PC-9 (cell line): ENCODE results near the gene DSC2. TPM values are rescaled to one million over a fixed set of nuclear protein-coding genes. Genes with fewer than 3 reads are reported as not detected.

Source experiments
- BruUV-seq: library from RNA; stranded (reverse); fragments of 400-500 nt; replicated peaks from 2 replicates; lab custom pipeline; 2021; lab: Mats Ljungman, UMichigan
- CTCF ChIA-PET: fragments of 300-600 bp; sonication (Branson Sonifier 250); formaldehyde crosslinking; loops from one replicate; lab custom pipeline; 2022; ENCODE audit warnings: antibody characterized with exemption; lab: Charles Lee
- POLR2A ChIA-PET: fragments of 300-600 bp; sonication (Branson Sonifier 250); formaldehyde crosslinking; loops from one replicate; lab custom pipeline; 2022; ENCODE audit warnings: antibody characterized with exemption; ENCODE audit not compliant: unreplicated experiment; lab: Charles Lee
- DNase-seq, 2 experiments: peaks; one replicate each; pipeline versions ENCODE4 v3.0.0 to v3.0.0-alpha.2; 2015 to 2022; ENCODE audit warnings: mixed read lengths in 1 of 2
- H2AFZ ChIP-seq: fragments of 200-600 bp; sonication (generic); 2 replicates; pipeline ENCODE4 v1.8.1; 2017; ENCODE audit warnings: antibody characterized with exemption
- H3F3A ChIP-seq: fragments of 200-600 bp; sonication (generic); 2 replicates; pipeline ENCODE4 v1.8.1; 2017; ENCODE audit warnings: antibody characterized with exemption, mild to moderate bottlenecking, low read depth; ENCODE audit not compliant: insufficient read depth
- H3K27ac ChIP-seq: fragments of 200-600 bp; sonication (generic); 2 replicates; pipeline ENCODE4 v1.6.1; 2016; ENCODE audit warnings: mixed run types
- H3K27me3 ChIP-seq: fragments of 200-600 bp; sonication (generic); 2 replicates; pipeline ENCODE4 v1.6.1; 2016; ENCODE audit warnings: low read depth, mixed run types; ENCODE audit not compliant: insufficient read depth
- H3K36me3 ChIP-seq: fragments of 200-600 bp; sonication (generic); 2 replicates; pipeline ENCODE4 v1.6.1; 2016; ENCODE audit warnings: low read depth, mixed run types
- H3K4me1 ChIP-seq: fragments of 200-600 bp; sonication (generic); replicated peaks from 2 replicates; pipeline ENCODE4 v1.6.1; 2016; ENCODE audit warnings: mixed run types; ENCODE audit not compliant: insufficient read depth
- H3K4me2 ChIP-seq: fragments of 200-600 bp; sonication (generic); 2 replicates; pipeline ENCODE4 v1.6.1; 2017; ENCODE audit warnings: mixed run types
- H3K4me3 ChIP-seq: fragments of 200-600 bp; sonication (generic); 2 replicates; pipeline ENCODE4 v1.6.1; 2016; ENCODE audit warnings: mixed run types
- H3K79me2 ChIP-seq: fragments of 200-600 bp; sonication (generic); 2 replicates; pipeline ENCODE4 v1.6.1; 2017; ENCODE audit warnings: low read depth, mixed run types
- H3K9me2 ChIP-seq: fragments of 200-600 bp; sonication (generic); 2 replicates; pipeline ENCODE4 v1.8.1; 2017; ENCODE audit warnings: mild to moderate bottlenecking; ENCODE audit not compliant: insufficient read depth
- H3K9me3 ChIP-seq: fragments of 200-600 bp; sonication (generic); 2 replicates; pipeline ENCODE4 v1.8.1; 2016; ENCODE audit warnings: low read depth; ENCODE audit not compliant: insufficient read depth
- H4K20me1 ChIP-seq: fragments of 200-600 bp; sonication (generic); 2 replicates; pipeline ENCODE4 v1.8.1; 2017; ENCODE audit not compliant: insufficient read depth
- CTCF ChIP-seq: fragments of 200-600 bp; sonication (generic); conservative IDR thresholded peaks from 2 replicates; pipeline ENCODE4 v1.6.1; 2017; ENCODE audit warnings: mixed run types, antibody characterized with exemption, mild to moderate bottlenecking, moderate library complexity
- EZH2 ChIP-seq: fragments of 200-600 bp; sonication (generic); IDR thresholded peaks from 2 replicates; pipeline ENCODE4 v1.8.0; 2017; ENCODE audit warnings: antibody characterized with exemption, low read depth
- intact Hi-C: fragments of 100-400 bp; cut with micrococcal nuclease; formaldehyde crosslinking; loops from one replicate; pipeline ENCODE4 v1.10.0; 2022; ENCODE audit not compliant: unreplicated experiment
- total RNA-seq: library from RNA; stranded (reverse); gene quantifications from 2 replicates; pipeline ENCODE4 v1.2.3, GENCODE V29; 2021

The DSC2 gene
- total RNA-seq, 1 experiment from 2014 or later: 16.5 TPM

- intact Hi-C loops: loop anchor here (5.0 kb wide), 3 partner anchors 54 to 409 kb away; no protein-coding TSS in a partner anchor
These were observed 720 bp upstream of the DSC2 start for GRCh38 chr18:31102941-31103340.

GRCh38 chr18:31101183-31102024, 817 bp downstream of the DSC2 start:
- Histone ChIP-seq H3K79me2 (0 out of 2 replicates have a peak, but pooled peaks cover 16% of the 10 kb centered on the region), H4K20me1 (no peaks in the 10 kb centered on the region), H3K27me3 (no peaks in the 10 kb centered on the region), H3K9me3 (no peaks in the 10 kb centered on the region), H3K4me3 (peak overlapping the region; percentile 70), H2AFZ (peak overlapping the region; percentile 88), H3K27ac (peak overlapping the region; percentile 75), H3F3A (peaks cover 14% of the 10 kb centered on the region; the same call in 1 of the 2 replicates), H3K4me1 (peaks cover 45% of the 10 kb centered on the region), H3K9me2 (no peaks in the 10 kb centered on the region), H3K36me3 (no peaks in the 10 kb centered on the region), H3K4me2 (peak overlapping the region; percentile 79)
- ChIA-PET CTCF (interaction anchor here (0.6 kb wide), 1 partner anchor 323 kb away, joined by 3 read pairs; no protein-coding TSS in a partner anchor), POLR2A (interaction anchor here (0.6 to 0.7 kb wide), 2 partner anchors 1056 to 1272 kb away, joined by 3 to 4 read pairs; no protein-coding TSS in a partner anchor)
- TF ChIP-seq CTCF (no peak), EZH2 (no peak)
- peak in 1 of 2 experiments; percentile 50 for DNase-seq
- intact Hi-C loops: loop anchor here (2.0 to 5.0 kb wide), 4 partner anchors 56 to 411 kb away; no protein-coding TSS in a partner anchor
- BruUV-seq: no TSS peak

More at GRCh38 chr18:31102941-31103340, 720 bp upstream of the DSC2 start:
- no peaks in the 10 kb centered on the region for H4K20me1 ChIP-seq
- H3F3A ChIP-seq: peaks cover 14% of the 10 kb centered on the region; the same call in 1 of the 2 replicates
- TF ChIP-seq CTCF (no peak), EZH2 (no peak)
- ChIA-PET CTCF (no interaction called here), POLR2A (no interaction called here)
- H3K36me3 ChIP-seq: no peaks in the 10 kb centered on the region
- H3K9me3 ChIP-seq: no peaks in the 10 kb centered on the region
- H2AFZ ChIP-seq: no peak overlapping the region; the same call in 1 of the 2 replicates
- H3K4me2 ChIP-seq: peak overlapping the region; percentile 79
- peaks cover 45% of the 10 kb centered on the region for H3K4me1 ChIP-seq
- H3K27me3 ChIP-seq: no peaks in the 10 kb centered on the region
- peak overlapping the region; percentile 75 for H3K27ac ChIP-seq
- 0 out of 2 replicates have a peak, but pooled peaks cover 16% of the 10 kb centered on the region for H3K79me2 ChIP-seq
- no TSS peak for BruUV-seq
- no peak for DNase-seq
- H3K4me3 ChIP-seq: peak overlapping the region; percentile 70; the same call in 1 of the 2 replicates
- H3K9me2 ChIP-seq: no peaks in the 10 kb centered on the region

GRCh38 chr18:31100436-31101182, 1.6 kb downstream of the DSC2 start:
- H3K4me1 ChIP-seq: peaks cover 45% of the 10 kb centered on the region

More at GRCh38 chr18:31100436-31101182, 1.6 kb downstream of the DSC2 start:
- no peaks in the 10 kb centered on the region for H3K27me3 ChIP-seq
- no peaks in the 10 kb centered on the region for H3K36me3 ChIP-seq
- POLR2A ChIA-PET: no interaction called here
- H2AFZ ChIP-seq: peak overlapping the region; percentile 88; the same call in 1 of the 2 replicates
- H3K9me2 ChIP-seq: no peaks in the 10 kb centered on the region
- peak overlapping the region; percentile 70 for H3K4me3 ChIP-seq
- H3K79me2 ChIP-seq: 0 out of 2 replicates have a peak, but pooled peaks cover 16% of the 10 kb centered on the region
- no peak for TF ChIP-seq CTCF
- TF ChIP-seq EZH2: no peak
- H3K4me2 ChIP-seq: peak overlapping the region; percentile 79
- DNase-seq: peak in 1 of 2 experiments; percentile 31
- CTCF ChIA-PET: interaction anchor here (0.6 kb wide), 1 partner anchor 324 kb away, joined by 3 read pairs; no protein-coding TSS in a partner anchor
- TSS peak; percentile 46 for BruUV-seq
- H3F3A ChIP-seq: peaks cover 14% of the 10 kb centered on the region; the same call in 1 of the 2 replicates
- no peaks in the 10 kb centered on the region for H3K9me3 ChIP-seq
- H4K20me1 ChIP-seq: no peaks in the 10 kb centered on the region
- intact Hi-C loops: loop anchor here (2.0 to 5.0 kb wide), 4 partner anchors 57 to 412 kb away; no protein-coding TSS in a partner anchor
- peak overlapping the region; percentile 75 for H3K27ac ChIP-seq
